HCT116 (cell line): Measurements from ENCODE around the gene IGFN1. TPM values are rescaled to one million over a fixed set of nuclear protein-coding genes. Genes with fewer than 3 reads are reported as not detected.

Experiments used
- ATAC-seq: fragments of 200-7000 bp; cut with Tn5 transposase; 2 replicates; pipeline ENCODE4 v1.9.1; 2020; ENCODE audit warnings: mild to moderate bottlenecking, moderate library complexity
- BruUV-seq: library from RNA; stranded (reverse); fragments of 400-500 nt; replicated peaks from 2 replicates; lab custom pipeline; 2021; lab: Mats Ljungman, UMichigan
- CTCF ChIA-PET: fragments of 300-600 bp; sonication (Branson Sonifier 250); formaldehyde crosslinking; loops from one replicate; lab custom pipeline; 2021; ENCODE audit warnings: antibody characterized with exemption; lab: Charles Lee
- POLR2A ChIA-PET: fragments of 300-600, 350-600 bp; sonication (Branson Sonifier 250); formaldehyde crosslinking; loops from one replicate; lab custom pipeline; 2021; ENCODE audit warnings: antibody characterized with exemption; lab: Charles Lee
- RAD21 ChIA-PET, 2 experiments: fragments of 300-600 bp; sonication (Branson Sonifier 250); formaldehyde crosslinking; loops; one replicate each; lab custom pipeline; 2023; ENCODE audit warnings: low total read pairs in 2 of 2; ENCODE audit not compliant: uncharacterized antibody in 2 of 2, unreplicated experiment in 2 of 2, low non-redundant PET in 1 of 2; lab: Charles Lee
- DNase-seq: peaks from one replicate; pipeline ENCODE4 v3.0.0-alpha.2; 2010; ENCODE audit warnings: low read depth, low spot score
- H2AFZ ChIP-seq: fragments of 200-600 bp; shearing (Covaris generic), sonication (generic); 2 replicates; pipeline ENCODE4 v1.6.1; 2017; ENCODE audit warnings: low read depth, mixed run types, mixed read lengths, antibody characterized with exemption, low read length; ENCODE audit not compliant: poor library complexity, severe bottlenecking
- H3K27ac ChIP-seq: 2 replicates; pipeline ENCODE4 v1.5.1; 2012; ENCODE audit warnings: low read depth, low read length
- H3K27me3 ChIP-seq: fragments of 200-600 bp; sonication (generic); 2 replicates; pipeline ENCODE4 v1.6.1; 2016; ENCODE audit warnings: mixed run types, low read length, mixed read lengths; ENCODE audit not compliant: insufficient read depth
- H3K36me3 ChIP-seq, 2 experiments: fragments of 200-500 bp in 1 of 2; fragments of 200-600 bp in 1 of 2; sonication (Bioruptor generic) in 1 of 2; sonication (generic) in 1 of 2; 2 replicates each; pipeline versions ENCODE4 v1.5.1 to v1.6.1; 2014 to 2016; ENCODE audit warnings: low read length in 2 of 2, inconsistent platforms in 1 of 2, mixed read lengths in 1 of 2, mixed run types in 1 of 2; ENCODE audit not compliant: insufficient read depth in 2 of 2, control insufficient read depth in 1 of 2
- H3K4me1 ChIP-seq, 2 experiments: fragments of 200-600 bp in 1 of 2; sonication (generic) in 1 of 2; 2 replicates each; pipeline versions ENCODE4 v1.5.1 to v1.6.1; 2012 to 2017; ENCODE audit warnings: low read length in 2 of 2, inconsistent platforms in 1 of 2, mild to moderate bottlenecking in 1 of 2, mixed read lengths in 1 of 2, mixed run types in 1 of 2, moderate library complexity in 1 of 2; ENCODE audit not compliant: insufficient read depth in 2 of 2, control insufficient read depth in 1 of 2
- H3K4me2 ChIP-seq: fragments of 200-600 bp; sonication (generic); 2 replicates; pipeline ENCODE4 v1.6.1; 2017; ENCODE audit warnings: mixed run types, low read length, mixed read lengths
- H3K4me3 ChIP-seq, 2 experiments: fragments of 200-600 bp in 1 of 2; sonication (generic) in 1 of 2; replicated peaks in 1 of 2; 2 replicates each; pipeline ENCODE4 v1.5.1; 2011 to 2016; ENCODE audit warnings: low read length in 2 of 2, control low read depth in 1 of 2, low read depth in 1 of 2, mild to moderate bottlenecking in 1 of 2, mixed read lengths in 1 of 2, mixed run types in 1 of 2
- H3K79me2 ChIP-seq: fragments of 200-600 bp; sonication (generic); 2 replicates; pipeline ENCODE4 v1.6.1; 2017; ENCODE audit warnings: mild to moderate bottlenecking, mixed run types, low read length, moderate library complexity, mixed read lengths; ENCODE audit not compliant: insufficient read depth
- H3K9ac ChIP-seq: fragments of 200-600 bp; sonication (generic); 2 replicates; pipeline ENCODE4 v1.6.1; 2016; ENCODE audit warnings: low read length, mixed read lengths
- H3K9me2 ChIP-seq: fragments of 200-600 bp; sonication (generic), shearing (Covaris generic); 2 replicates; pipeline ENCODE4 v1.6.1; 2017; ENCODE audit warnings: mixed run types, mild to moderate bottlenecking, moderate library complexity; ENCODE audit not compliant: insufficient read depth
- H3K9me3 ChIP-seq, 2 experiments: fragments of 200-500 bp in 1 of 2; fragments of 200-600 bp in 1 of 2; sonication (Bioruptor generic) in 1 of 2; sonication (generic) in 1 of 2; 2 replicates each; pipeline ENCODE4 v1.6.1; 2014 to 2017; ENCODE audit warnings: low read length in 2 of 2, mixed read lengths in 2 of 2, inconsistent platforms in 1 of 2, low read depth in 1 of 2, mild to moderate bottlenecking in 1 of 2, mixed run types in 1 of 2, moderate library complexity in 1 of 2; ENCODE audit not compliant: control insufficient read depth in 1 of 2, insufficient read depth in 1 of 2
- H4K20me1 ChIP-seq: fragments of 200-600 bp; sonication (generic), shearing (Covaris generic); 2 replicates; pipeline ENCODE4 v1.6.1; 2017; ENCODE audit warnings: mixed run types, mild to moderate bottlenecking, moderate library complexity; ENCODE audit not compliant: insufficient read depth
- CEBPB ChIP-seq: IDR thresholded peaks from 2 replicates; pipeline ENCODE4 v1.6.1; 2012; ENCODE audit warnings: low read depth
- EZH2 ChIP-seq: fragments of 200-600 bp; sonication (generic); IDR thresholded peaks from 2 replicates; pipeline ENCODE4 v1.6.1; 2017; ENCODE audit warnings: antibody characterized with exemption, mixed run types
- EZH2phosphoT487 ChIP-seq: fragments of 200-600 bp; IDR thresholded peaks from 2 replicates; pipeline ENCODE4 v1.6.1; 2018; ENCODE audit warnings: antibody characterized with exemption, borderline replicate concordance
- FOSL1 ChIP-seq: IDR thresholded peaks from 2 replicates; pipeline ENCODE4 v1.6.1; 2012; ENCODE audit warnings: low read depth
- JUND ChIP-seq: IDR thresholded peaks from 2 replicates; pipeline ENCODE4 v1.6.1; 2012
- MAX ChIP-seq: IDR thresholded peaks from 2 replicates; pipeline ENCODE4 v1.6.1; 2012
- POLR2A ChIP-seq: IDR thresholded peaks from 2 replicates; pipeline ENCODE4 v1.7.0; 2011; ENCODE audit warnings: borderline replicate concordance; ENCODE audit not compliant: insufficient read depth, insufficient read length; ENCODE audit errors: extremely low read depth
- POLR2AphosphoS5 ChIP-seq: IDR thresholded peaks from 2 replicates; pipeline ENCODE4 v1.6.1; 2011; ENCODE audit warnings: mild to moderate bottlenecking, low read depth, low read length, moderate library complexity
- RAD21 ChIP-seq: IDR thresholded peaks from 2 replicates; pipeline ENCODE4 v1.6.1; 2012; ENCODE audit warnings: low read depth, mild to moderate bottlenecking
- SP1 ChIP-seq: IDR thresholded peaks from 2 replicates; pipeline ENCODE4 v1.6.1; 2012; ENCODE audit warnings: low read depth
- SRF ChIP-seq: IDR thresholded peaks from 2 replicates; pipeline ENCODE4 v1.6.1; 2012; ENCODE audit warnings: low read depth
- TCF7L2 ChIP-seq: IDR thresholded peaks from 2 replicates; pipeline ENCODE4 v1.7.0; 2011; ENCODE audit warnings: borderline replicate concordance, inconsistent platforms; ENCODE audit not compliant: insufficient read depth, insufficient read length; ENCODE audit errors: extremely low read depth
- YY1 ChIP-seq: IDR thresholded peaks from 2 replicates; pipeline ENCODE4 v1.6.1; 2011; ENCODE audit warnings: low read length, low read depth, moderate library complexity, mild to moderate bottlenecking; ENCODE audit not compliant: insufficient replicate concordance; ENCODE audit errors: extremely low read depth
- ZFX ChIP-seq: fragments of 450-650 bp; IDR thresholded peaks from 2 replicates; pipeline ENCODE4 v1.6.1; 2017
- ZNF274 ChIP-seq: fragments of 200-500 bp; sonication (Bioruptor generic); IDR thresholded peaks from 2 replicates; pipeline ENCODE4 v1.6.1; 2014; ENCODE audit warnings: mild to moderate bottlenecking, low read depth, low read length, inconsistent platforms
- intact Hi-C: fragments of 100-400 bp; cut with micrococcal nuclease; formaldehyde crosslinking; loops from 2 replicates; pipeline ENCODE4 v1.10.0; 2022
- total RNA-seq: library from RNA; stranded (reverse); gene quantifications from one replicate; pipeline ENCODE4 v1.2.1, GENCODE V29; 2021; ENCODE audit not compliant: unreplicated experiment

The IGFN1 gene
- total RNA-seq, 1 experiment from 2014 or later = not detected

- no peak overlapping the region for H3K4me3 ChIP-seq
- no peak overlapping the region for H3K4me2 ChIP-seq
- no peaks in the 10 kb centered on the region for H4K20me1 ChIP-seq
- peaks cover 0 to 7% of the 10 kb centered on the region in 2 experiments; a peak in 1 of 4 replicates for H3K4me1 ChIP-seq
- no peaks in the 10 kb centered on the region for H3K9me3 ChIP-seq
- H2AFZ ChIP-seq = no peak overlapping the region
- H3K9me2 ChIP-seq = no peaks in the 10 kb centered on the region
- ChIA-PET RAD21 (no interaction called here), CTCF (interaction anchor here (1.2 to 1.9 kb wide), 3 partner anchors 73 to 250 kb away, joined by 3 to 6 read pairs (median 4); no protein-coding TSS in a partner anchor), POLR2A (no interaction called here)
- no TSS peak for BruUV-seq
- DNase-seq (no peak), ATAC-seq (no peak)
- intact Hi-C loops = loop anchor here (2.0 to 10.0 kb wide), 2 partner anchors 73 to 247 kb away; no protein-coding TSS in a partner anchor
- no peak for TF ChIP-seq ZNF274
- no peaks in the 10 kb centered on the region for H3K36me3 ChIP-seq
- H3K27ac ChIP-seq = no peak overlapping the region
- H3K9ac ChIP-seq = no peak overlapping the region
- H3K79me2 ChIP-seq = no peaks in the 10 kb centered on the region
- H3K27me3 ChIP-seq = no peaks in the 10 kb centered on the region
Measured at GRCh38 chr1:201222125-201222524, 31.5 kb downstream of the IGFN1 start.

- no peaks in the 10 kb centered on the region for H3K36me3 ChIP-seq
- peaks cover 0 to 7% of the 10 kb centered on the region in 2 experiments; a peak in 1 of 4 replicates for H3K4me1 ChIP-seq
- no peak for ATAC-seq
- H3K9ac ChIP-seq = no peak overlapping the region
- no peak for DNase-seq
- ChIA-PET CTCF (interaction anchor here (1.0 kb wide), 2 partner anchors 9 to 252 kb away, joined by 3 read pairs; no protein-coding TSS in a partner anchor), RAD21 (no interaction called here), POLR2A (no interaction called here)
- H3K9me3 ChIP-seq = no peaks in the 10 kb centered on the region
- H3K27me3 ChIP-seq = no peaks in the 10 kb centered on the region
- H3K9me2 ChIP-seq = no peaks in the 10 kb centered on the region
- TF ChIP-seq EZH2 (no peak), YY1 (no peak), JUND (no peak), SP1 (no peak), SRF (no peak), FOSL1 (no peak), RAD21 (no peak), TCF7L2 (no peak), POLR2A (no peak), EZH2phosphoT487 (no peak), CEBPB (no peak), POLR2AphosphoS5 (no peak), ZNF274 (no peak), ZFX (no peak), MAX (no peak)
- TF ChIP-seq, all 23 proteins: peak for 0
- Histone ChIP-seq H4K20me1 (no peaks in the 10 kb centered on the region), H3K4me3 (no peak overlapping the region), H3K27ac (no peak overlapping the region), H3K79me2 (no peaks in the 10 kb centered on the region), H2AFZ (no peak overlapping the region), H3K4me2 (no peak overlapping the region)
- intact Hi-C loops = loop anchor here (2.0 to 10.0 kb wide), 2 partner anchors 75 to 249 kb away; no protein-coding TSS in a partner anchor
- no TSS peak for BruUV-seq
Measured at GRCh38 chr1:201223852-201224665, 33.4 kb downstream of the IGFN1 start.
